ENCODE data around the gene TBC1D2B.

GRCh38 chr15:77980098-77980497 is 97.4 kb downstream of the TBC1D2B start:
- TF ChIP-seq POLR2A (IDR thresholded peaks at IDR 0.05): no peak
- TF ChIP-seq CTCF (IDR thresholded peaks at IDR 0.05): no peak

Measured in lower leg skin (tissue), 3 donors.